ENCODE results near the gene SLC35G1. TPM values are rescaled to one million over a fixed set of nuclear protein-coding genes. Genes with fewer than 3 reads are reported as not detected.

SLC35G1 gene
- total and polyA plus RNA-seq, 7 donors: 1.3 to 2.7 (median 2.2) TPM

DNA sequence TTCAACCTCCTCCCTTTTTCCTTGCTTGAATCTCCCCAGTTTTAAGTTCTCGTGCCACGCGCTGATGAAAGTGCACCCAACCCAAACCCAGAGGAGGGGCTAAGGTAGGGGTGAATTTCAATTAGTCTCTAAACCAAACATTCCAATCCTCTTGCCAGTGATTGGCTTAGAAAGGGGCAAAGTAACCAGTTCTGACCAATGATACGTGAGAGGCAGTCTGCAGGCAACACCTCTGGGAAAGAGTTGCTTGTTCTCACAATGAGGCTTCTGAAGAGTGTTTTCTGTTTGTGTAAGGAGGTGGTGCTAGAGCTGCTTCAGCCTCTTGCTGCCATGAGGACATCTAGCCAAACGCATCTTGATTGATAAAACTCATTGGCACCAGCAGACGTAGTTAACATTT lies 21.8 kb downstream of the SLC35G1 start:
- intact Hi-C loops (cut with DNase I): loop anchor here (5.0 to 10.0 kb wide), 5 partner anchors 62 to 527 kb away; no protein-coding TSS in a partner anchor
- Histone ChIP-seq H3K36me3 (ENCODE audit: insufficient read depth in 1 of 2, low read depth in 1 of 2) (peaks cover 0 to 11% of the 10 kb centered on the region in 2 donors), H3K9me3 (no peaks in the 10 kb centered on the region), H3K27me3 (ENCODE audit: insufficient read depth in 3 of 3, low read length in 2 of 3) (no peaks in the 10 kb centered on the region), H3K4me1 (peaks cover 6% of the 10 kb centered on the region), H3K27ac (no peak overlapping the region), H3K4me3 (no peak overlapping the region)
- TF ChIP-seq CTCF (IDR thresholded peaks at IDR 0.05): no peak
- no peak for DNase-seq
- ATAC-seq: no peak
- 89 to 94% (median 93%) methylated on average over 6 of the region's 6 CpGs for WGBS, 3 donors

- Histone ChIP-seq H3K9me3 (no peaks in the 10 kb centered on the region), H3K4me3 (no peak overlapping the region), H3K27me3 (ENCODE audit: insufficient read depth in 3 of 3, low read length in 2 of 3) (no peaks in the 10 kb centered on the region), H3K36me3 (ENCODE audit: insufficient read depth in 1 of 2, low read depth in 1 of 2) (peaks cover 0 to 11% of the 10 kb centered on the region in 2 donors), H3K4me1 (peaks cover 6% of the 10 kb centered on the region), H3K27ac (no peak overlapping the region)
- DNase-seq: no peak
- TF ChIP-seq CTCF (IDR thresholded peaks at IDR 0.05): peak; percentile 63
- WGBS, 3 donors: 68 to 71% (median 69%) methylated on average over 8 of the region's 8 CpGs
- ATAC-seq: peak; percentile 63 to 95 (median 79)
- intact Hi-C loops (cut with DNase I): loop anchor here (2.0 to 10.0 kb wide), 6 partner anchors 61 to 526 kb away; no protein-coding TSS in a partner anchor
These were observed 22.7 kb downstream of the SLC35G1 start for GRCh38 chr10:93916257-93917063.

GRCh38 chr10:93917064-93917391 lies 23.2 kb downstream of the SLC35G1 start:
- DNase-seq (no peak), ATAC-seq (peak in 2 of 4 donors; percentile 31 to 52)
- intact Hi-C loops (cut with DNase I): loop anchor here (2.0 to 10.0 kb wide), 6 partner anchors 60 to 525 kb away; no protein-coding TSS in a partner anchor
- Histone ChIP-seq H3K9me3 (no peaks in the 10 kb centered on the region), H3K4me1 (peaks cover 6% of the 10 kb centered on the region), H3K27me3 (ENCODE audit: insufficient read depth in 3 of 3, low read length in 2 of 3) (no peaks in the 10 kb centered on the region), H3K4me3 (no peak overlapping the region), H3K27ac (no peak overlapping the region), H3K36me3 (ENCODE audit: insufficient read depth in 1 of 2, low read depth in 1 of 2) (peaks cover 0 to 11% of the 10 kb centered on the region in 2 donors)
- TF ChIP-seq CTCF (IDR thresholded peaks at IDR 0.05): no peak
- whole genome bisulfite sequencing, 3 donors: 86 to 89% (median 86%) methylated on average over 10 of the region's 10 CpGs

DNA sequence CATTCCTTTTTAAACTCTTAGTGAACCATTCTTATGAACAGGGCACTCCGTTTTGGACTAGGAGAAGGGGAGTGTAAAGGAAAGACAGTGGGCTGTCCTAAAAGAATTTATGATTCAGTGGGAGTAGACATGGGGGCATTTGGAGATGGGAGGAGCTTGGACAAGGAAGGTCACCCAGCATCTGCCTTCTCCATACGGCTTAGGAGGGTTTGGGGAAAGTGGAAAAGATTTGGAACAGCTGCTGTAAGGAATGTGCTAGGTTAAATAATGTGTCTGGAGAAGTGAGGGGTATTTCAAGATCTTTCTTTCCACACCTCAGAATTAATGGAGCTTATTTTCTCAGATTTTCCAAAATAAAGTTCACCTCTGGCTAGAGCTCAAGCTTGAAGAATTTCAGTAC lies 24.0 kb downstream of the SLC35G1 start:
- intact Hi-C loops (cut with DNase I): loop anchor here (2.0 to 10.0 kb wide), 6 partner anchors 59 to 524 kb away; no protein-coding TSS in a partner anchor
- no peak overlapping the region for H3K4me3 ChIP-seq
- no peaks in the 10 kb centered on the region for H3K9me3 ChIP-seq
- H3K27me3 ChIP-seq (ENCODE audit: insufficient read depth in 3 of 3, low read length in 2 of 3): no peaks in the 10 kb centered on the region
- WGBS, 3 donors: 77 to 78% (median 78%) methylated on average over 2 of the region's 2 CpGs
- H3K36me3 ChIP-seq (ENCODE audit: insufficient read depth in 1 of 2, low read depth in 1 of 2): peaks cover 0 to 6% of the 10 kb centered on the region in 2 donors
- no peak for ATAC-seq
- no peak for TF ChIP-seq CTCF (IDR thresholded peaks at IDR 0.05)
- H3K4me1 ChIP-seq: peaks cover 6% of the 10 kb centered on the region
- H3K27ac ChIP-seq: no peak overlapping the region
- no peak for DNase-seq

All from psoas muscle (tissue), 8 donors.